ENCODE data around the gene CHGA.

The CHGA gene, protein sequence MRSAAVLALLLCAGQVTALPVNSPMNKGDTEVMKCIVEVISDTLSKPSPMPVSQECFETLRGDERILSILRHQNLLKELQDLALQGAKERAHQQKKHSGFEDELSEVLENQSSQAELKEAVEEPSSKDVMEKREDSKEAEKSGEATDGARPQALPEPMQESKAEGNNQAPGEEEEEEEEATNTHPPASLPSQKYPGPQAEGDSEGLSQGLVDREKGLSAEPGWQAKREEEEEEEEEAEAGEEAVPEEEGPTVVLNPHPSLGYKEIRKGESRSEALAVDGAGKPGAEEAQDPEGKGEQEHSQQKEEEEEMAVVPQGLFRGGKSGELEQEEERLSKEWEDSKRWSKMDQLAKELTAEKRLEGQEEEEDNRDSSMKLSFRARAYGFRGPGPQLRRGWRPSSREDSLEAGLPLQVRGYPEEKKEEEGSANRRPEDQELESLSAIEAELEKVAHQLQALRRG

GRCh38 chr14:92922883-92923743, at the start of gene CHGA:
TSS of gene CHGA (plus strand) at chr14:92923150. CDS start at chr14:92923360, 210 bp downstream.
- no peak within 1 kb of the TSS for H3K4me3 ChIP-seq (ENCODE audit: low read length)
- TF ChIP-seq ZNF274 (IDR thresholded peaks at IDR 0.05; ENCODE audit: low read depth, low read length), result no peak

DNA sequence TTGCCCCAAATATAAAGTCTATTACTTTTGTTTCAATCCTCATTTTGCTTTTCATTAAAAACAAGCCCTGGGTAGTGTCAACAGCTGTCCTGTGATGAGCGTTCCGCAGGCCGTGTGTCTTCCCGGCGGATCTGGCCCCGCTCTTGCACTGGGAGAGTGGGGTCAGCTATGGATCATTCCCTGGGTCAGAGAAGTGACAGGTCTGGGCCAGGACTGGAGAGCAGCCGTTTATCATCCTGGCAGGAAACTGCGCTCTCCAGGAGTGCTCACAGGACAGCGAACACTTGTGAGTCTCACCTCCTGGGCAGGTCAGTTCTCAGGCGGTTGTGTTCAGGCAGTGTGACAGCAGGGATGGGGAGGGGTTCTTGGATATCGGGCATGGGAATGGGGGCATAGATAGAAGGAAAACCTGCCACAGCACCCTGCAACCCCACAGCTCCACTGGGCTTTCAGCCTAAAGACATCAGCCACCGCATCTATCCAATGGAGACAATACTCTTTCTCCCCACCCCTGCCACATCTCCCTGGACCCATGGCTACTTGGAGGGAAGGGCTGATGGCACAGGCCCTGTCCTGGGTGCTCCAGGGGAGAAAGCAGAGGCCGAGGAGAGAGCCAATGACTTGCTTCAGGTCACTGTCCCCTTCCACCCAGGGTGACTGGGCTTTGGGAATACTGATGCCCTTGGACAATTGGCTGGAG, 47.8 kb upstream of the CHGA start:
- no peak overlapping the region for H3K4me3 ChIP-seq (ENCODE audit: low read length)
- TF ChIP-seq ZNF274 (IDR thresholded peaks at IDR 0.05; ENCODE audit: low read depth, low read length), result no peak

- H3K4me3 ChIP-seq (ENCODE audit: low read length), result no peak overlapping the region
- TF ChIP-seq ZNF274 (IDR thresholded peaks at IDR 0.05; ENCODE audit: low read depth, low read length), result no peak
Measured at GRCh38 chr14:92877757-92878431, 45.1 kb upstream of the CHGA start.

GRCh38 chr14:92880351-92880750, 42.6 kb upstream of the CHGA start:
- TF ChIP-seq ZNF274 (IDR thresholded peaks at IDR 0.05; ENCODE audit: low read depth, low read length), result no peak

DNA sequence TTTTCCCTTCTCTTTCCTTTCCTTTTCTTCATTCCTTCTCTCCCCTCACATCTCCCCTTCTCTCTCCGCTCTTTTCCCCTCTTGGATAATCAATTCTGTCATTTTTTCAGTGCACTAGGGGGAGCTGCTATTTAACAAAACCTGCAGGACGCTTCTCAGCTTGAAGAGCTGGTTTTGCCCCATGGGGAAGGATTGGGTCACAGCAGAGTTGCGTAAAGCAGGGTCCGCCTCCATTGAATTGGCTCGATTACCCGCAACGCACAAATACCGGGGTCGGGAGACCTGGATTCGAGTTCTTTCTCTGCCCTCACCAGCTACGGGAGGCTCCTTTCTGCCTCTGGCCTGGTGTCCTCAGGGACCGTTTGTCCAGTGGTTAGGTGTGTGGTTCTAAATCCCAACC, 42.1 kb upstream of the CHGA start:
- no peak overlapping the region for H3K4me3 ChIP-seq (ENCODE audit: low read length)
- no peak for TF ChIP-seq ZNF274 (IDR thresholded peaks at IDR 0.05; ENCODE audit: low read depth, low read length)

More at GRCh38 chr14:92880351-92880750, 42.6 kb upstream of the CHGA start:
- H3K4me3 ChIP-seq (ENCODE audit: low read length), result no peak overlapping the region

GRCh38 chr14:92883066-92883465, 39.9 kb upstream of the CHGA start:
- no peak overlapping the region for H3K4me3 ChIP-seq (ENCODE audit: low read length)
- no peak for TF ChIP-seq ZNF274 (IDR thresholded peaks at IDR 0.05; ENCODE audit: low read depth, low read length)

DNA sequence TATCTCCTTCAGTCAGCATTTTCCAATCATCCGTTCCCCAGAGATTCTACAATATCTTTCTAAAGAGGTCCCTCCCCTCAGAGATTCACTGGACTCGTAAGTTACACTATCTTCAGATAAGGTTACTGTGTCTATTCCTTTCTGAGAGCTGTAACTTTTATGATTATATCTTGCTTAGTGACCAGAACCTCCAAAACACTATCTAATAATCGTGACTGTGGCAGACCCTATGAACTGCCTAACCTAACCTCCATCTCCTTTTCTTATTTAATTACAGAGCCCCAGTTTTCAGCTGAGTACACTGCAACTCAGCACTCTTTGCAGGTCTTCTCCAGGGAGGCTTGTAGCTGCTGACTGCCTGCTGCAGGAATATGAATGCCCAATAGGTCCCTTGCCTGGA, 38.5 kb upstream of the CHGA start:
- H3K4me3 ChIP-seq (ENCODE audit: low read length), result no peak overlapping the region
- no peak for TF ChIP-seq ZNF274 (IDR thresholded peaks at IDR 0.05; ENCODE audit: low read depth, low read length)

- H3K4me3 ChIP-seq (ENCODE audit: low read length), result no peak overlapping the region
- no peak for TF ChIP-seq ZNF274 (IDR thresholded peaks at IDR 0.05; ENCODE audit: low read depth, low read length)
Measured at GRCh38 chr14:92885279-92886061, 37.5 kb upstream of the CHGA start.

GRCh38 chr14:92886337-92886736, 36.6 kb upstream of the CHGA start:
- no peak for TF ChIP-seq ZNF274 (IDR thresholded peaks at IDR 0.05; ENCODE audit: low read depth, low read length)

DNA sequence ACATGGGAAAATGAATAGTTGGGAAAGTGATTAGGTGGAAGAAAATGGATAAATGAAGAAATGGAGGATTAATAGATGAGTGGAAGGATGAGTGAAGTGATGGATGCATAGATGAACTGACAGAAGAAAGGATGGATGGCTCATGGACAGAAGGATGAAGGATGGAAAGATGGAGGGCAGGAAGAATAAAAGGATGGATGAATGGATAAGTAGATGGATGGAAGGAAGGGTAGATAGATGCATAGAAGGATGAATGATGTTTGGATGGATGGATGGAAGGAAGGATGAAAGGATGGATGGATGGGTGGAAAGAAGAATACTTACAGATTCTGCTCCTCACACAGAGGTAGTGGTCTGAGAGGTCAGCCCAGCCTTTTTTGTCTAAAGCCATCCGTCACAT, 35.8 kb upstream of the CHGA start:
- no peak for TF ChIP-seq ZNF274 (IDR thresholded peaks at IDR 0.05; ENCODE audit: low read depth, low read length)
- no peak overlapping the region for H3K4me3 ChIP-seq (ENCODE audit: low read length)

More at GRCh38 chr14:92886337-92886736, 36.6 kb upstream of the CHGA start:
- no peak overlapping the region for H3K4me3 ChIP-seq (ENCODE audit: low read length)

- H3K4me3 ChIP-seq (ENCODE audit: low read length), result no peak overlapping the region
- TF ChIP-seq ZNF274 (IDR thresholded peaks at IDR 0.05; ENCODE audit: low read depth, low read length), result no peak
Measured at GRCh38 chr14:92888896-92889295, 34.1 kb upstream of the CHGA start.

GRCh38 chr14:92890830-92891588, 31.9 kb upstream of the CHGA start:
- H3K4me3 ChIP-seq (ENCODE audit: low read length), result no peak overlapping the region
- TF ChIP-seq ZNF274 (IDR thresholded peaks at IDR 0.05; ENCODE audit: low read depth, low read length), result no peak
